ENCODE measurements around the gene SAMM50.

SAMM50 gene

DNA sequence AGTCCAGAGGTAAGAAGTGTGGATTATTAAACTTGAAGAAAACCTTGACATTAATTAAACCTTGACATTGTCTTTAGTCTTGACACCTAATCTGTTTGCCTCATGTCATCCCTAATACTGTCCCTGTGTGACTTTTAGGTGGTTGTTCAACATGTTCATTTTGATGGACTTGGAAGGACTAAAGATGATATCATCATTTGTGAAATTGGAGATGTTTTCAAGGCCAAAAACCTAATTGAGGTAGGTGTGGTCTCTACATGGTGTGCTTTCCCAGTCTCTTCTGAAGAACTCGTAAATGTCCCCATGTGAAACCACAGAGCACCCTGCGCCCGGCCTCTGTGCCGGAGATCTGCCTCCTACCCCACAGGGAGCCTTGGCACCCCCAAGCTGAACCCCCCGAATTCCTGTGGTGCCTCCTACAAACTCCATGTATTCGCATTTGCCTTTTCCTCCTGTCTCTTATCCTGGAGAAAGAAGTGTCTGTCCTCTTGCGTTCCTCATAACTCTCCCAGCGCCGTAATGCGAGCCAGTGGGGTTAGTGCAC lies 9.1 kb downstream of the SAMM50 start:
- H3K4me3 Mint-ChIP-seq = no peak overlapping the region
- peaks cover 8% of the 10 kb centered on the region for H3K4me1 Mint-ChIP-seq
- H3K27me3 Mint-ChIP-seq = no peaks in the 10 kb centered on the region
- no peak for ATAC-seq
- peaks cover 44% of the 10 kb centered on the region for H3K36me3 Mint-ChIP-seq
- no peak overlapping the region for H3K27ac Mint-ChIP-seq
- H3K9me3 Mint-ChIP-seq = no peaks in the 10 kb centered on the region

DNA sequence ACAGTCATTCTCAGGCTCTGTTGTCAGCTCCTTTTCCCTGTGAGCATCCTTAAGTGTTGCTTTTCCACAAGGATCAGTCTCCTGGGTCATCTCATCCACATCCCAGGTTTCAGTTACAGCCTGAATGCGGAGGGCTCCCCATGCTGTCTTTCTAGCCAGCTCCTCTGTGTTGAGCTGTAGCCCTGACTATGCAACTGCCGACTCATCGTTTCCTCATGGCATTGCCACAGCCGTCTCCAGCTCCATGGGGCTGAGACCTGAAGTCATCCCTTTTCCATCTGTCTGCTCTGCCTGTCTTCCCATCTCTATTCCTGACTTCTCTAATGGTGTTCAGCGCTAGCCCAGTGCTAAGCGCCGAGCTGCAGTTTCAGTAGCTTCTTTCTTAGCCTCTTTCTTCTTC lies 11.8 kb downstream of the SAMM50 start:
- Mint-ChIP-seq H3K4me1 (no peaks in the 10 kb centered on the region), H3K27ac (no peak overlapping the region), H3K4me3 (no peak overlapping the region), H3K9me3 (no peaks in the 10 kb centered on the region), H3K36me3 (peaks cover 52% of the 10 kb centered on the region), H3K27me3 (no peaks in the 10 kb centered on the region)
- no peak for ATAC-seq

DNA sequence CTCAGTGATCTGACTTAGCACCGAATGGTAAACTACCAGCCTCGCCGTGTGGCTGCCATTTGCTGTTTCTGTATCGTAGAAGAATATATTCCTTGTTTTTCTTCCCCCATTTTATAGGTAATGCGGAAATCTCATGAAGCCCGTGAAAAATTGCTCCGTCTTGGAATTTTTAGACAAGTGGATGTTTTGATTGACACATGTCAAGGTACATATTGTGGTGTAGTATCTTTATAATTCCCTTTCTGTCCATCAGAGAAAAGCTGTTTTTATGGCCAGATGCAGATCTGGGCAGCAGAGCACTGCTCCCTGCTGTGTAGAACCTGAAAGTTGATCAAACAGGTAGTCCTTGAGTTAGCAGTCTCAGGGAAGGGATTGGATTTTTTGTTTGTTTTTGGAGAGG lies 13.4 kb downstream of the SAMM50 start:
- Mint-ChIP-seq H3K27me3 (no peaks in the 10 kb centered on the region), H3K27ac (no peak overlapping the region), H3K4me1 (no peaks in the 10 kb centered on the region), H3K9me3 (no peaks in the 10 kb centered on the region), H3K4me3 (no peak overlapping the region), H3K36me3 (peaks cover 59% of the 10 kb centered on the region)
- ATAC-seq = no peak

DNA sequence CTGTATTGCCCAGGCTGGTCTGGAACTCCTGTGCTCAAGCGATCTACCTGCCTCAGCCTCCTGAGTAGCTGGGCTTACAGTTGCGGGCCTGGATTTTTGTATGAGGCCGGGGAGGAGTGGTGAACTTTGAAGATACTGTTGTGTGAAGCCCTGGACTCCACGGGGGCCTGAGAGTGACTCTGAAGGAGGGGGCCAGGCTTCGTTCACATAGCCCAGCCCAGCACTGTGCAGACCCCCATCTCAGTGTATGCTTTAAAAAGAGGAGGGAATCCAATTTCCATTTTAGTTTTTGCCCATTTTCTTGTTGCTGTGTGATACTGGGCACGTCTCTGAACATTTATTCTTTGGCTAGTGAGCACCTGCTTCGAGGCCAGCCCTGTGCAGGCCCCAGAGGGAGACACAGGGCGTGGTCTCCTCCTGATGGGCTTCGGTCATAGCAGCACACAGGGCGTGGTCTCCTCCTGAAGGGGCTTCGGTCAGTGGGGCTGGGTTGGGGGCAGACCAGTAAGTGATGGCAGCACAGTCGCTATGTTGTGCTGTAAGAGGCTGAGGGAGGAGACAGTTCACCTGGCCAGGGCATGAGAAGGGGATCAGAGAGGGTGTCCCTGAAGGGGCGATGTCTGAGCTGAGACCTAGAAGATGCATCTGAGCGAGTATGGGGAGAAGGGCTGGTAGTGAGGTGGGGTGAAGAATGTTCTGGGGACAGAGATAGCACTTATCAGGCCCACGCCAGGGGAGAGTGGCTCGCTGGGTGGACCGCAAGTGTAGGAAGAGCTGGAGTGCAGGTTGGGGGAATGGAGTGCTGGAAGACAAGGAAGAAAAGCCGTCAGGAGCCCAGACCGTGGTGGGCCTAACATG lies 14.0 kb downstream of the SAMM50 start:
- Mint-ChIP-seq H3K4me3 (no peak overlapping the region), H3K9me3 (no peaks in the 10 kb centered on the region), H3K27me3 (no peaks in the 10 kb centered on the region), H3K27ac (no peak overlapping the region), H3K36me3 (peaks cover 60% of the 10 kb centered on the region), H3K4me1 (no peaks in the 10 kb centered on the region)
- no peak for ATAC-seq

GRCh38 chr22:43969989-43970755 lies 14.9 kb downstream of the SAMM50 start:
- Mint-ChIP-seq H3K27me3 (no peaks in the 10 kb centered on the region), H3K27ac (no peak overlapping the region), H3K9me3 (no peaks in the 10 kb centered on the region), H3K4me1 (no peaks in the 10 kb centered on the region), H3K36me3 (peaks cover 59% of the 10 kb centered on the region), H3K4me3 (no peak overlapping the region)
- no peak for ATAC-seq

- Mint-ChIP-seq H3K36me3 (peaks cover 68% of the 10 kb centered on the region), H3K4me1 (no peaks in the 10 kb centered on the region), H3K27me3 (no peaks in the 10 kb centered on the region), H3K27ac (no peak overlapping the region), H3K9me3 (no peaks in the 10 kb centered on the region), H3K4me3 (no peak overlapping the region)
- ATAC-seq = no peak
These were observed 15.9 kb downstream of the SAMM50 start for GRCh38 chr22:43971112-43971511.

DNA sequence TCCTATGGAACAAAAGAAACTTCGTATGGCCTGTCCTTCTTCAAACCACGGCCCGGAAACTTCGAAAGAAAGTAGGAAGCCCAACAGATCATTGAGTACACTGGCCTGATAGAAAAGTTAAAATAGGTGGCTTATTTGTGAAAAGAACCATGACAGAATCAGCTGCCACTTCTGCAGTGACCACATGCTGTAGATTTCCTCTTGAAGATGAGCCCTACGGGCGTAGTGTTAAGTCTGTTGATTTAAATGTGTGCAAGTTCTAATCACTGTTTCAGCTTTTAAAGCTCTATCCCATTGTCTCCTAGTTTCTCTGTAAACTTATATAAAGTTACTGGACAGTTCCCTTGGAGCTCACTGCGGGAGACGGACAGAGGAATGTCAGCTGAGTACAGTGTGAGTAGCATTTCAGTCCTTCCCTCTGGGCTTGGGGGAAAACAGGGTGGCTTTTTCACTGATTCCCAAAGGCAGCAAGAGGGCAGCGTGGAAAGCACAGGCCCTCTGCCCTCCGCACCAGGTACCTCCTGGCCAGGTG lies 17.8 kb downstream of the SAMM50 start:
- peaks cover 67% of the 10 kb centered on the region for H3K36me3 Mint-ChIP-seq
- no peak overlapping the region for H3K27ac Mint-ChIP-seq
- no peaks in the 10 kb centered on the region for H3K27me3 Mint-ChIP-seq

GRCh38 chr22:43974028-43974545 lies 18.8 kb downstream of the SAMM50 start:
- H3K4me3 Mint-ChIP-seq = no peak overlapping the region
- H3K27me3 Mint-ChIP-seq = no peaks in the 10 kb centered on the region
- H3K4me1 Mint-ChIP-seq = no peaks in the 10 kb centered on the region
- peaks cover 63% of the 10 kb centered on the region for H3K36me3 Mint-ChIP-seq
- no peaks in the 10 kb centered on the region for H3K9me3 Mint-ChIP-seq
- no peak for ATAC-seq
- no peak overlapping the region for H3K27ac Mint-ChIP-seq

More for the DNA sequence above, 17.8 kb downstream of the SAMM50 start:
- Mint-ChIP-seq H3K4me3 (no peak overlapping the region), H3K9me3 (no peaks in the 10 kb centered on the region), H3K4me1 (no peaks in the 10 kb centered on the region)
- no peak for ATAC-seq

- H3K36me3 Mint-ChIP-seq = peaks cover 64% of the 10 kb centered on the region
These were observed 19.8 kb downstream of the SAMM50 start for GRCh38 chr22:43975041-43975440.

DNA sequence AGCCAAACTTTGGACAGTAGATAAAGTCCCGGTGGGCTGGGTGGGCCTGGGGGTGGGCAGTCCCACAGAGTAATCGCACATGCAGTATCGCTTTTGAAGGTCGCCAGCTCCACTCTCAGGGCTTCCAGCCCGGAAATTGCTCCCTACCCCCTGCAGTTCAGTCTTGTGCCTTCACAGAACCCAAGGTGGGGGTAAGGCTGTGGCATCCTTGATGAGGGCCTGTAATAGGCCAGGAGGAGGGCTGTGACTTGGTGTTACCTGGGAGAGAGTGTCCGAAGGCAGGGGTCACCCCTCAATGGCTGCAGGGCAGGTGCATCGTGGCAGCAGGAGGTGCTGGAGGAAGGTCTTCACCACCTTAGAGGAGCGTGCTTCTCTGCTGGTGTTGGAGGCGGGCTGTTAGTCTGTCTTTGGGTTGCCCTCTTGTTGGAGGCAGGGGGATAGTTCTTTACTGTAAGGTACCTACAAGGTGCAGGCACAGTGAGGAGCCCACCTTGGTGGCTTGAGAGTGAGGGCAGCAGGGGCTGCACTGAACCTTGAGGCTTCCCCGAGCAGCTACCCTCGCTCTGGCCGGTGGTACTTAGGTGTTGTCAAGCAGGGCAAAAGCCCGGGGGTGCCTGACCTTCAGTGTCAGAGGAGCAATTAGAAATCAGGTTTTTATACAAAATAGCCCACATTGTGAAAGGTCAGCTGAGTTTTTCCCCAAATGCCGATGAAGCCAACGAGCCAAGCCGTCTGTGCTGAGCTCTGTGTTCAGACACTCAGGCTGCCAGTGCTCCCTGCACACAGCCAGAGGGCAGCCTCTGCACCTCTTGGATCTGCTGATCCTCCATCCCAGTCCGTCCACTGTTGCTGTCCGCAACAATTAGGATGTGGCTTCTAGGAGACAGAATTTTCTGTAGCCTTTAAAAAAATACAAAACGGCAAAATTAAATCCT lies 21.9 kb downstream of the SAMM50 start:
- peaks cover 72% of the 10 kb centered on the region for H3K36me3 Mint-ChIP-seq
- ATAC-seq = no peak

More at GRCh38 chr22:43975041-43975440, 19.8 kb downstream of the SAMM50 start:
- H3K4me1 Mint-ChIP-seq = no peaks in the 10 kb centered on the region
- H3K27ac Mint-ChIP-seq = no peak overlapping the region
- H3K9me3 Mint-ChIP-seq = no peaks in the 10 kb centered on the region
- no peaks in the 10 kb centered on the region for H3K27me3 Mint-ChIP-seq
- ATAC-seq = no peak
- H3K4me3 Mint-ChIP-seq = no peak overlapping the region

GRCh38 chr22:43978558-43978957 lies 23.3 kb downstream of the SAMM50 start:
- ATAC-seq = no peak
- Mint-ChIP-seq H3K36me3 (peaks cover 69% of the 10 kb centered on the region), H3K9me3 (no peaks in the 10 kb centered on the region), H3K27ac (no peak overlapping the region), H3K4me3 (no peak overlapping the region), H3K4me1 (no peaks in the 10 kb centered on the region), H3K27me3 (no peaks in the 10 kb centered on the region)

More for the DNA sequence above, 21.9 kb downstream of the SAMM50 start:
- Mint-ChIP-seq H3K27me3 (no peaks in the 10 kb centered on the region), H3K27ac (no peak overlapping the region), H3K4me1 (no peaks in the 10 kb centered on the region), H3K9me3 (no peaks in the 10 kb centered on the region), H3K4me3 (no peak overlapping the region)

DNA sequence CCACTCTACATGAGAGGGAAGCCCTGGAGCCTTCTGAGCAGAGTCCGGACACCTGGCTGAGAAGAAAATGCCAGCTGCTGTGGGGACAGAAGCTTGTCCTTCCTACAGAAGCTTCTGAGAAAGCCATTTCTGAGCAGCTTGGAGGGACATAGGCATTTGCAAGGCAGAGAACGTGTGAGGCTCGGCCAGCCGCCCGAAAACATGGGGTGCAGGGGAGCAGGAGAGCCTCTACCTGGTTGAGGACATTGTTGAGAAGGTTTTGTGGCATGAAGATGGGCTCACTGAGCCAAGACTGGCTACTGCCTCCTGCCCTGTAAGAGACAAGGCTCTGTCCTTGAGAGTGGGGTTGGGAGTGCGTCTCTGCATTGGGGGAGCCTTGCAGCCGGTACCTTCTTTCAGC lies 25.3 kb downstream of the SAMM50 start:
- Mint-ChIP-seq H3K9me3 (no peaks in the 10 kb centered on the region), H3K36me3 (peaks cover 61% of the 10 kb centered on the region)

GRCh38 chr22:43980996-43981395 lies 25.8 kb downstream of the SAMM50 start:
- ATAC-seq = no peak
- H3K4me3 Mint-ChIP-seq = no peak overlapping the region
- no peaks in the 10 kb centered on the region for H3K9me3 Mint-ChIP-seq
- no peaks in the 10 kb centered on the region for H3K4me1 Mint-ChIP-seq
- H3K27me3 Mint-ChIP-seq = no peaks in the 10 kb centered on the region
- H3K36me3 Mint-ChIP-seq = peaks cover 60% of the 10 kb centered on the region
- no peak overlapping the region for H3K27ac Mint-ChIP-seq

More for the DNA sequence above, 25.3 kb downstream of the SAMM50 start:
- Mint-ChIP-seq H3K27ac (no peak overlapping the region), H3K4me1 (no peaks in the 10 kb centered on the region), H3K4me3 (no peak overlapping the region), H3K27me3 (no peaks in the 10 kb centered on the region)
- no peak for ATAC-seq

- no peaks in the 10 kb centered on the region for H3K9me3 Mint-ChIP-seq
- no peak overlapping the region for H3K27ac Mint-ChIP-seq
- H3K27me3 Mint-ChIP-seq = no peaks in the 10 kb centered on the region
- no peaks in the 10 kb centered on the region for H3K4me1 Mint-ChIP-seq
- no peak overlapping the region for H3K4me3 Mint-ChIP-seq
- peaks cover 65% of the 10 kb centered on the region for H3K36me3 Mint-ChIP-seq
- no peak for ATAC-seq
These were observed 28.6 kb downstream of the SAMM50 start for GRCh38 chr22:43983808-43984207.
